ENCODE data around the gene SPAG5. TPM values are rescaled to one million over a fixed set of nuclear protein-coding genes. Genes with fewer than 3 reads are reported as not detected.

The SPAG5 gene
- total RNA-seq, 3 donors from 2014 or later (not counting 1 experiment from before 2014, with no cell fraction given): 18.0 to 19.6 (median 19.3) TPM

DNA sequence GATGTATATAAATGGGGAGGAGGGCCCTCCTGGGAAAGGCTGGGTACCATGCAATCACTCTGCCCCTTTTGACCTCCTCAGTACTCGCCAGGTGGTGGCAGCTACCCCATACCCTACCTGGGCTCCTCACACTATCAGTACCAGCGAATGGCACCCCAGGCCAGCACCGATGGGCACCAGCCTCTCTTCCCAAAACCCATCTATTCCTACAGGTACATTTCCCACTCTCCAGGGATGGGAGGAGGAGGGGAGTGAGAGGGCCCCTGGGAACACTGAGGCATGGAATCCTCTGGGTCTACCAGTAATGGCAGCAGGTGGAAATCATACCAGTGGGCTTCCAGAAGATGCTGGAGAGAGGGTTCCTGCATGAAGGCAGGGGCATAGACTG is 69.8 kb downstream of the SPAG5 start:
- ATAC-seq (no peak), DNase-seq (no peak)
- Mint-ChIP-seq H3K27me3 (ENCODE audit: low read depth in 2 of 2) (peaks cover 0 to 2% of the 10 kb centered on the region in 2 donors), H3K4me1 (no peaks in the 10 kb centered on the region), H3K36me3 (no peaks in the 10 kb centered on the region), H3K4me3 (no peak overlapping the region), H3K27ac (no peak overlapping the region), H3K9me3 (no peaks in the 10 kb centered on the region)
- intact Hi-C loops (cut with micrococcal nuclease): no loop called here
- Histone ChIP-seq H3K4me3 (ENCODE audit: low read length) (no peak overlapping the region), H3K9me3 (ENCODE audit: control insufficient read depth, insufficient read depth, low read length) (no peaks in the 10 kb centered on the region), H3K36me3 (ENCODE audit: control insufficient read depth, insufficient read depth, low read length) (no peaks in the 10 kb centered on the region), H3K27me3 (ENCODE audit: control insufficient read depth, insufficient read depth, low read length) (no peaks in the 10 kb centered on the region), H3K27ac (ENCODE audit: low read length) (no peak overlapping the region), H3K4me1 (ENCODE audit: control insufficient read depth, insufficient read depth, low read length) (no peaks in the 10 kb centered on the region)
- TF ChIP-seq, protein P1, sequence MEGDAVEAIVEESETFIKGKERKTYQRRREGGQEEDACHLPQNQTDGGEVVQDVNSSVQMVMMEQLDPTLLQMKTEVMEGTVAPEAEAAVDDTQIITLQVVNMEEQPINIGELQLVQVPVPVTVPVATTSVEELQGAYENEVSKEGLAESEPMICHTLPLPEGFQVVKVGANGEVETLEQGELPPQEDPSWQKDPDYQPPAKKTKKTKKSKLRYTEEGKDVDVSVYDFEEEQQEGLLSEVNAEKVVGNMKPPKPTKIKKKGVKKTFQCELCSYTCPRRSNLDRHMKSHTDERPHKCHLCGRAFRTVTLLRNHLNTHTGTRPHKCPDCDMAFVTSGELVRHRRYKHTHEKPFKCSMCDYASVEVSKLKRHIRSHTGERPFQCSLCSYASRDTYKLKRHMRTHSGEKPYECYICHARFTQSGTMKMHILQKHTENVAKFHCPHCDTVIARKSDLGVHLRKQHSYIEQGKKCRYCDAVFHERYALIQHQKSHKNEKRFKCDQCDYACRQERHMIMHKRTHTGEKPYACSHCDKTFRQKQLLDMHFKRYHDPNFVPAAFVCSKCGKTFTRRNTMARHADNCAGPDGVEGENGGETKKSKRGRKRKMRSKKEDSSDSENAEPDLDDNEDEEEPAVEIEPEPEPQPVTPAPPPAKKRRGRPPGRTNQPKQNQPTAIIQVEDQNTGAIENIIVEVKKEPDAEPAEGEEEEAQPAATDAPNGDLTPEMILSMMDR (IDR thresholded peaks at IDR 0.05): no peak
- WGBS (ENCODE audit: insufficient coverage): 86% methylated on average over 2 of the region's 3 CpGs

DNA sequence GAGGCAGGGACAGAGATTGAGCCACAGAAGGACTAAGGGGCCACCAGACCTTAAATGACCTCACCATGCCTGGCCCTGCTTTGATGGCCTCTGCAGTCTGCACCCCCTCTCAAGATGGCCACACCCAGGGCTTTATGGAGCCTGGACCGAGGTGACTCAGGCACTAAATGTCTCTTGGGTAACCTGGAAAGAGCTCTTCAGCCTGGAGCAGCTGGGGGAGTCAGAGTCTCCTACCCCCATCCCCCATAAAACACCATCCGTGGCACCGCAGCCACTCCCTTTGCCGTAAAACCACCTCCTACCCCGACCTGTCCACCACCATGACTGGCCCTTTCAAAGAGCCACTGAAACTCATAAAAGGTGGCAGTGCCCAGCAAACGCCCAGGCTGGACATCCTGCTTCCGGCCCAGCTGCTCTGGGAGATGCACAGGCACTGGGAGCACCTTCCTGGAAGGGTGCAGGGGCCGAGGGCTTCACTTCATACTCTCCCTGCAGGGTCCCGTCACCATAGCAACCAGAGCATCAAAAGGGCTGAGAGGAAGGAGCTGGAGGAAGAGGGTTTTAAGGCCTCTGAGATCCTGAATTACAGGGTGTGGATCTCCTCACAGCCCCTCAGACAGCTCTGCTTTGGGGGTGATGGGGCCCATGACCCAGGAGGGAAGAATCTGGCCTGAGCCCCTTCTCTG is 70.4 kb downstream of the SPAG5 start:
- Histone ChIP-seq H3K4me1 (ENCODE audit: control insufficient read depth, insufficient read depth, low read length) (no peaks in the 10 kb centered on the region), H3K4me3 (ENCODE audit: low read length) (no peak overlapping the region), H3K27ac (ENCODE audit: low read length) (no peak overlapping the region), H3K9me3 (ENCODE audit: control insufficient read depth, insufficient read depth, low read length) (no peaks in the 10 kb centered on the region), H3K27me3 (ENCODE audit: control insufficient read depth, insufficient read depth, low read length) (no peaks in the 10 kb centered on the region), H3K36me3 (ENCODE audit: control insufficient read depth, insufficient read depth, low read length) (no peaks in the 10 kb centered on the region)
- intact Hi-C loops (cut with micrococcal nuclease): no loop called here
- no peak for DNase-seq
- 74% methylated on average over 9 of the region's 9 CpGs for WGBS (ENCODE audit: insufficient coverage)
- no peak for ATAC-seq
- TF ChIP-seq, protein P1 (IDR thresholded peaks at IDR 0.05): no peak
- H3K36me3 Mint-ChIP-seq: no peaks in the 10 kb centered on the region
- H3K27me3 Mint-ChIP-seq (ENCODE audit: low read depth in 2 of 2): peaks cover 0 to 2% of the 10 kb centered on the region in 2 donors
- H3K4me3 Mint-ChIP-seq: no peak overlapping the region
- H3K9me3 Mint-ChIP-seq: no peaks in the 10 kb centered on the region
- H3K27ac Mint-ChIP-seq: no peak overlapping the region
- no peaks in the 10 kb centered on the region for H3K4me1 Mint-ChIP-seq

DNA sequence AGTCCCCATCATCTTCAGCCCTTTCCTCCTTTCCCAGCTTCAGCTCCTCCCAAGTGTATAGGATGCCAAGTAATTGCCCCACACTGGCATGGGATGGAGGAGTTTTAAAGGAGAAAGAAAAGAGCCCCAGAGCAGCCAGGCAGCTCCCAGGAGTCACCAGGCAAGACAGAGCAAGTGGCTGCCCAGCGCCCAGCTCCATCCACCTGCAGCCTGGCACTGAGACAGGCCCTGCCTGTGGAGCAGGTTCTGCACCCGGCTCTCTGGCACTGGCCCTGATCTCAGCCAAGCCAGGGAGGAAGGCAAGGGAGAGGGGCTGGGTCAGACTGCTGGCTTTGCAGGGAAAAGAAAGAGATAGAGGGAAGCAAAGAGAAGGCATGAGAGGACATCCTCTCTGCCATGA is 71.0 kb downstream of the SPAG5 start:
- H3K4me1 Mint-ChIP-seq: no peaks in the 10 kb centered on the region
- TF ChIP-seq, protein P1 (IDR thresholded peaks at IDR 0.05): no peak
- no peaks in the 10 kb centered on the region for H3K9me3 Mint-ChIP-seq
- H3K27me3 ChIP-seq (ENCODE audit: control insufficient read depth, insufficient read depth, low read length): no peaks in the 10 kb centered on the region
- H3K36me3 Mint-ChIP-seq: no peaks in the 10 kb centered on the region
- H3K27ac ChIP-seq (ENCODE audit: low read length): no peak overlapping the region
- ATAC-seq: no peak
- WGBS (ENCODE audit: insufficient coverage): 93% methylated on average over 2 of the region's 2 CpGs
- H3K27me3 Mint-ChIP-seq (ENCODE audit: low read depth in 2 of 2): peaks cover 0 to 2% of the 10 kb centered on the region in 2 donors
- no peaks in the 10 kb centered on the region for H3K9me3 ChIP-seq (ENCODE audit: control insufficient read depth, insufficient read depth, low read length)
- H3K27ac Mint-ChIP-seq: no peak overlapping the region
- no peak overlapping the region for H3K4me3 Mint-ChIP-seq
- H3K4me3 ChIP-seq (ENCODE audit: low read length): no peak overlapping the region
- H3K36me3 ChIP-seq (ENCODE audit: control insufficient read depth, insufficient read depth, low read length): no peaks in the 10 kb centered on the region
- no peak for DNase-seq
- intact Hi-C loops (cut with micrococcal nuclease): no loop called here
- H3K4me1 ChIP-seq (ENCODE audit: control insufficient read depth, insufficient read depth, low read length): no peaks in the 10 kb centered on the region

Other genes with a start within 250 kb of the SPAG5 start
- gene POLDIP2, start 241.5 kb downstream of the SPAG5 start, total RNA-seq: 10 to 100 TPM; 30.8 to 37.0 (median 33.7) TPM
- gene SEBOX, start 233.8 kb downstream of the SPAG5 start, total RNA-seq: not detected
- not detected for gene VTN, start 228.7 kb downstream of the SPAG5 start, total RNA-seq
- gene SARM1, start 227.3 kb downstream of the SPAG5 start, total RNA-seq: 10 to 100 TPM; 25.7 to 33.0 (median 26.2) TPM
- under 1 TPM; 0.54 to 0.84 (median 0.55) TPM for gene SLC46A1, start 192.8 kb downstream of the SPAG5 start, total RNA-seq
- not detected for gene SLC13A2, start 125.4 kb downstream of the SPAG5 start, total RNA-seq
- not detected for gene FOXN1, start 92.7 kb downstream of the SPAG5 start, total RNA-seq
- 100 to 1,000 TPM in 1 of 3 donors, 10 to 100 TPM in 2; 79.1 to 106 (median 79.3) TPM for gene UNC119, start 46.4 kb downstream of the SPAG5 start, total RNA-seq
- 10 to 100 TPM; 88.3 to 95.3 (median 92.3) TPM for gene PIGS, start 27.5 kb downstream of the SPAG5 start, total RNA-seq
- 10 to 100 TPM; 18.2 to 25.4 (median 23.0) TPM for gene ALDOC, start 22.1 kb downstream of the SPAG5 start, total RNA-seq
- 10 to 100 TPM in 2 of 3 donors, 1 to 10 TPM in 1; 10.0 to 14.6 (median 14.0) TPM for gene RSKR, start 15.2 kb upstream of the SPAG5 start, total RNA-seq
- gene BLTP2, start 46.1 kb upstream of the SPAG5 start, total RNA-seq: 100 to 1,000 TPM; 169 to 199 (median 188) TPM
- 10 to 100 TPM; 53.0 to 65.3 (median 53.7) TPM for gene SDF2, start 62.9 kb upstream of the SPAG5 start, total RNA-seq
- 100 to 1,000 TPM; 170 to 184 (median 177) TPM for gene SUPT6H, start 63.2 kb upstream of the SPAG5 start, total RNA-seq
- gene PROCA1, start 112.9 kb upstream of the SPAG5 start, total RNA-seq: 1 to 10 TPM; 2.3 to 5.8 (median 3.6) TPM
- 10 to 100 TPM in 1 of 3 donors, 1 to 10 TPM in 2; 3.7 to 12.9 (median 3.8) TPM for gene RAB34, start 118.8 kb upstream of the SPAG5 start, total RNA-seq
- gene RPL23A, start 121.0 kb upstream of the SPAG5 start, total RNA-seq: 1,000 to 10,000 TPM; 1,375 to 1,532 (median 1,498) TPM
- 1 to 10 TPM in 1 of 3 donors, not detected in 2; 1.0 TPM for gene TLCD1, start 127.2 kb upstream of the SPAG5 start, total RNA-seq
- gene NEK8, start 129.8 kb upstream of the SPAG5 start, total RNA-seq: 1 to 10 TPM; 5.9 to 7.4 (median 6.8) TPM
- 100 to 1,000 TPM in 2 of 3 donors, 10 to 100 TPM in 1; 97.8 to 209 (median 122) TPM for gene TRAF4, start 145.0 kb upstream of the SPAG5 start, total RNA-seq
- gene FAM222B, start 243.8 kb upstream of the SPAG5 start, total RNA-seq: 10 to 100 TPM; 16.9 to 26.0 (median 20.0) TPM